K562 (cell line): Measurements from ENCODE around the gene CNBD2. TPM values are rescaled to one million over a fixed set of nuclear protein-coding genes. Genes with fewer than 3 reads are reported as not detected.

ENCODE experiments used
- BRF2 ChIP-seq: IDR thresholded peaks from 3 replicates; pipeline ENCODE4 v1.6.1; 2011; ENCODE audit warnings: borderline replicate concordance, mild to moderate bottlenecking; ENCODE audit not compliant: insufficient read length, insufficient read depth
- CBFA2T2 ChIP-seq: fragments of 450-650 bp; conservative IDR thresholded peaks from 2 replicates; pipeline ENCODE4 v1.6.1; 2017; ENCODE audit warnings: mild to moderate bottlenecking
- ESRRA ChIP-seq: fragments of 450-650 bp; IDR thresholded peaks from 2 replicates; pipeline ENCODE4 v1.6.1; 2014; ENCODE audit warnings: low read depth, mild to moderate bottlenecking, moderate library complexity, borderline replicate concordance
- FOXA1 ChIP-seq: fragments of 450-650 bp; IDR thresholded peaks from 2 replicates; pipeline ENCODE4 v1.6.1; 2016; ENCODE audit warnings: mild to moderate bottlenecking, borderline replicate concordance
- MEF2D ChIP-seq: conservative IDR thresholded peaks from 2 replicates; pipeline ENCODE4 v1.6.1; 2016; ENCODE audit warnings: low read depth, missing genetic modification characterization, missing compliant biosample characterization
- SFPQ ChIP-seq: fragments of 200-400 bp; formaldehyde crosslinking; IDR thresholded peaks from 2 replicates; pipeline ENCODE4 v1.6.1; 2017; ENCODE audit warnings: mild to moderate bottlenecking, low read depth, low read length, moderate library complexity
- TCF15 ChIP-seq: fragments of 250-450 bp; sonication (Bioruptor Pico); IDR thresholded peaks from 2 replicates; pipeline ENCODE4 v1.8.0; 2022; ENCODE audit warnings: moderate library complexity, mild to moderate bottlenecking, inconsistent platforms
- ZBTB49 ChIP-seq: sonication (generic); formaldehyde crosslinking; IDR thresholded peaks from 2 replicates; pipeline ENCODE4 v1.8.0; 2022; ENCODE audit warnings: missing genetic modification reagents, mild to moderate bottlenecking, borderline replicate concordance
- ZNF592 ChIP-seq: fragments of 450-650 bp; IDR thresholded peaks from 2 replicates; pipeline ENCODE4 v1.6.1; 2017; ENCODE audit warnings: antibody characterized with exemption, mild to moderate bottlenecking
- polyA plus RNA-seq, 8 experiments: library from polyadenylated mRNA; depleted of rRNA in 4 of 8; stranded (reverse) in 5 of 8; unstranded in 3 of 8; fragments of >200 nt; fragmentation: Nextera tagmentation in 2 of 8; fragmentation: Illumina TruSeq in 1 of 8; extraction: Ambion mirVana in 2 of 8; extraction: Trizol in 1 of 8; gene quantifications; 2 replicates each; pipeline versions ENCODE4 v1.2.1 to v1.2.3, GENCODE V29; 2011 to 2014; ENCODE audit warnings: inconsistent platforms in 1 of 8, missing spikeins in 1 of 8
- total RNA-seq, 7 experiments: library from RNA; depleted of rRNA in 6 of 7; stranded (reverse); fragments of >200 nt in 6 of 7; fragmentation: Illumina TruSeq in 2 of 7; extraction: Trizol in 2 of 7; gene quantifications; 2 replicates each; pipeline versions ENCODE4 v1.2.1 to v1.2.3, GENCODE V29; 2011 to 2021; ENCODE audit warnings: low replicate concordance in 1 of 7

The CNBD2 gene
- total and polyA plus RNA-seq, 9 of the 15 experiments (the other 6 are each of a cell fraction or from before 2014, with no cell fraction given) = 3.2 to 17.5 (median 5.3) TPM

- TF ChIP-seq BRF2 = no peak
- no peak for TF ChIP-seq TCF15 (CRISPR knock-in tag)
- TF ChIP-seq CBFA2T2 = 0 out of 2 replicates have a peak, but pooled peaks have one; percentile 23
- TF ChIP-seq ZBTB49 (CRISPR knock-in tag) = no peak
- TF ChIP-seq ZNF592 = no peak
- TF ChIP-seq ESRRA = peak; percentile 77
- no peak for TF ChIP-seq SFPQ
- TF ChIP-seq MEF2D (tag) = no peak
- TF ChIP-seq FOXA1 = no peak
These were observed 20.6 kb downstream of the CNBD2 start (continued) for GRCh38 chr20:35988910-35989463.
